Liver (tissue), 9 donors: ENCODE measurements around the gene CCR8. TPM values are rescaled to one million over a fixed set of nuclear protein-coding genes. Genes with fewer than 3 reads are reported as not detected.
"Not testable (repeated sequence)": the region's sequence is repeated elsewhere in the genome, so short reads cannot be mapped to it uniquely, and the experiment has no call there.

Source experiments
- DNase-seq: peaks from one replicate; pipeline ENCODE4 v3.0.0-alpha.2; 2017; ENCODE audit warnings: low spot score
- H3K27ac ChIP-seq, 2 donors: one replicate each; pipeline ENCODE4 v1.7.0; 2013; ENCODE audit warnings: inconsistent platforms in 2 of 2, low read length in 2 of 2, control low read depth in 1 of 2, low read depth in 1 of 2, mild to moderate bottlenecking in 1 of 2
- H3K27me3 ChIP-seq, 4 donors: one replicate each; pipeline versions ENCODE4 v1.6.1 to v1.7.0; 2013; ENCODE audit warnings: low read length in 3 of 4, inconsistent platforms in 1 of 4, mild to moderate bottlenecking in 1 of 4, moderate library complexity in 1 of 4; ENCODE audit not compliant: control insufficient read depth in 4 of 4, insufficient read depth in 4 of 4
- H3K36me3 ChIP-seq, 4 donors: one replicate each; pipeline versions ENCODE4 v1.6.1 to v1.7.0; 2013; ENCODE audit warnings: low read length in 3 of 4, mild to moderate bottlenecking in 3 of 4, low read depth in 1 of 4, moderate library complexity in 1 of 4; ENCODE audit not compliant: control insufficient read depth in 4 of 4, insufficient read depth in 3 of 4
- H3K4me1 ChIP-seq, 4 donors: one replicate each; pipeline versions ENCODE4 v1.6.1 to v1.7.0; 2013; ENCODE audit warnings: low read length in 3 of 4, mild to moderate bottlenecking in 3 of 4, moderate library complexity in 1 of 4; ENCODE audit not compliant: control insufficient read depth in 4 of 4, insufficient read depth in 4 of 4
- H3K4me3 ChIP-seq, 3 donors: one replicate each; pipeline versions ENCODE4 v1.6.1 to v1.7.0; 2013; ENCODE audit warnings: low read length in 3 of 3, control low read depth in 1 of 3, low read depth in 1 of 3, mild to moderate bottlenecking in 1 of 3
- H3K9ac ChIP-seq, 2 donors: one replicate each; pipeline ENCODE4 v1.7.0; 2013; ENCODE audit warnings: low read length in 2 of 2, mild to moderate bottlenecking in 2 of 2, moderate library complexity in 2 of 2, control low read depth in 1 of 2, low read depth in 1 of 2
- H3K9me3 ChIP-seq, 4 donors: one replicate each; pipeline versions ENCODE4 v1.6.1 to v1.7.0; 2013; ENCODE audit warnings: low read length in 3 of 4; ENCODE audit not compliant: control insufficient read depth in 4 of 4
- ATF3 ChIP-seq: IDR thresholded peaks from 2 replicates; pipeline ENCODE4 v1.6.1; 2016; ENCODE audit warnings: antibody characterized with exemption
- CTCF ChIP-seq: fragments of 150-350 bp; IDR thresholded peaks from 2 replicates; pipeline ENCODE4 v1.5.1; 2017; ENCODE audit warnings: improper control_type of control experiment, low read depth, low read length; ENCODE audit not compliant: missing input control
- EGR1 ChIP-seq, 2 donors: IDR thresholded peaks; 2 replicates each; pipeline ENCODE4 v1.6.1; 2016 to 2018; ENCODE audit warnings: antibody characterized with exemption in 2 of 2, low read depth in 2 of 2
- FOXA1 ChIP-seq: IDR thresholded peaks from 2 replicates; pipeline ENCODE4 v1.6.1; 2016; ENCODE audit warnings: antibody characterized with exemption
- FOXA2 ChIP-seq: IDR thresholded peaks from 2 replicates; pipeline ENCODE4 v1.6.1; 2016; ENCODE audit warnings: antibody characterized with exemption
- GABPA ChIP-seq, 2 donors: IDR thresholded peaks in 1 of 2; conservative IDR thresholded peaks in 1 of 2; 2 replicates each; pipeline ENCODE4 v1.6.1; 2016; ENCODE audit warnings: antibody characterized with exemption in 2 of 2, mild to moderate bottlenecking in 1 of 2, moderate library complexity in 1 of 2
- HNF4A ChIP-seq, 2 donors: conservative IDR thresholded peaks; 2 replicates each; pipeline ENCODE4 v1.6.1; 2016; ENCODE audit warnings: antibody characterized with exemption in 2 of 2, mild to moderate bottlenecking in 2 of 2
- HNF4G ChIP-seq: IDR thresholded peaks from 2 replicates; pipeline ENCODE4 v1.6.1; 2016; ENCODE audit warnings: antibody characterized with exemption
- JUND ChIP-seq, 2 donors: IDR thresholded peaks; 2 replicates each; pipeline ENCODE4 v1.6.1; 2016; ENCODE audit warnings: antibody characterized with exemption in 2 of 2
- NR2F2 ChIP-seq: IDR thresholded peaks from 2 replicates; pipeline ENCODE4 v1.6.1; 2016; ENCODE audit warnings: antibody characterized with exemption
- REST ChIP-seq: IDR thresholded peaks from 2 replicates; pipeline ENCODE4 v1.6.1; 2016; ENCODE audit warnings: antibody characterized with exemption, mild to moderate bottlenecking
- SP1 ChIP-seq: IDR thresholded peaks from 2 replicates; pipeline ENCODE4 v1.6.1; 2018; ENCODE audit warnings: antibody characterized with exemption, mild to moderate bottlenecking
- TAF1 ChIP-seq: conservative IDR thresholded peaks from 2 replicates; pipeline ENCODE4 v1.6.1; 2016; ENCODE audit warnings: antibody characterized with exemption, mild to moderate bottlenecking
- YY1 ChIP-seq: IDR thresholded peaks from 2 replicates; pipeline ENCODE4 v1.6.1; 2016; ENCODE audit warnings: antibody characterized with exemption, mild to moderate bottlenecking
- WGBS: extraction: QIAGEN DNeasy Blood & Tissue Kit; methylation state at CpG from one replicate; pipeline ENCODE4 v1.1.7; 2013; 5-methylcytosine and 5-hydroxymethylcytosine counted together
- polyA plus RNA-seq, 2 donors: library from polyadenylated mRNA; stranded (reverse) in 1 of 2; unstranded in 1 of 2; fragments of 200-250 nt in 1 of 2; fragments of >200 nt in 1 of 2; fragmentation: Nextera tagmentation in 1 of 2; extraction: Ambion mirVana in 1 of 2; gene quantifications; one replicate each; pipeline versions ENCODE4 v1.2.1 to v1.2.3, GENCODE V29; 2013 to 2015
- total RNA-seq, 2 donors: library from RNA; depleted of rRNA; stranded (reverse); fragments of >200 nt; gene quantifications; one replicate each; pipeline ENCODE4 v1.2.3, GENCODE V29; 2014
- donor health status: healthy.
- donor health status: healthy.
- donor health status: healthy.
- donor health status: healthy.
- donor health status: healthy.

The CCR8 gene
- total and polyA plus RNA-seq, 4 donors, result not detected

- TF ChIP-seq CTCF, result no peak
- TF ChIP-seq TAF1, result no peak
- no peak for TF ChIP-seq EGR1 (IDR thresholded peaks at IDR 0.05; ENCODE audit: low read depth in 2 of 2)
- no peak for TF ChIP-seq GABPA (IDR thresholded peaks at IDR 0.05 in 1 of 2, conservative IDR thresholded peaks at IDR 0.05 in 1 of 2)
Observed at GRCh38 chr3:39362812-39363211, 33.3 kb downstream of the CCR8 start (continued).

GRCh38 chr3:39370450-39370849, 40.9 kb downstream of the CCR8 start:
- 94% methylated on average over 4 of the region's 4 CpGs for WGBS

GRCh38 chr3:39372833-39373232, 43.3 kb downstream of the CCR8 start:
- DNase-seq, result no peak
- no peak overlapping the region for H3K9ac ChIP-seq
- H3K9me3 ChIP-seq, result no peaks in the 10 kb centered on the region
- peaks cover 0 to 5% (median under 1%) of the 10 kb centered on the region in 4 donors for H3K4me1 ChIP-seq
- no peak overlapping the region for H3K4me3 ChIP-seq
- no peaks in the 10 kb centered on the region for H3K36me3 ChIP-seq
- H3K27ac ChIP-seq, result no peak overlapping the region
- H3K27me3 ChIP-seq, result no peaks in the 10 kb centered on the region
- TF ChIP-seq ATF3 (no peak), CTCF (no peak)

More at GRCh38 chr3:39370450-39370849, 40.9 kb downstream of the CCR8 start:
- not testable (repeated sequence) for H3K9ac ChIP-seq, H3K4me3 ChIP-seq, H3K9me3 ChIP-seq, H3K27me3 ChIP-seq, H3K4me1 ChIP-seq, H3K27ac ChIP-seq, DNase-seq, H3K36me3 ChIP-seq

- H3K4me3 ChIP-seq, result no peak overlapping the region
- WGBS, result 75% methylated on average over 5 of the region's 5 CpGs
- TF ChIP-seq ATF3, result no peak
- TF ChIP-seq HNF4G, result no peak
- no peak for TF ChIP-seq TAF1
- no peak for TF ChIP-seq HNF4A (conservative IDR thresholded peaks at IDR 0.05)
- no peak for TF ChIP-seq FOXA2
- no peak for TF ChIP-seq SP1
- TF ChIP-seq CTCF, result no peak
- no peak for TF ChIP-seq EGR1 (IDR thresholded peaks at IDR 0.05; ENCODE audit: low read depth in 2 of 2)
- no peak for TF ChIP-seq YY1
- no peak for TF ChIP-seq NR2F2
- no peak for TF ChIP-seq REST
- TF ChIP-seq FOXA1, result no peak
- TF ChIP-seq JUND (IDR thresholded peaks at IDR 0.05), result no peak
Observed at GRCh38 chr3:39376959-39377634, 47.6 kb downstream of the CCR8 start.

More at GRCh38 chr3:39376959-39377634, 47.6 kb downstream of the CCR8 start:
- Histone ChIP-seq H3K36me3 (no peaks in the 10 kb centered on the region), H3K4me1 (peaks cover 0 to 25% (median 20%) of the 10 kb centered on the region in 4 donors), H3K27ac (no peak overlapping the region), H3K27me3 (no peaks in the 10 kb centered on the region), H3K9ac (no peak overlapping the region), H3K9me3 (no peaks in the 10 kb centered on the region)
- no peak for DNase-seq
